Esophagus muscularis mucosa (tissue), 4 donors: ENCODE data around the gene FKRP. TPM values are rescaled to one million over a fixed set of nuclear protein-coding genes. Genes with fewer than 3 reads are reported as not detected.
A peak's percentile ranks its signal among the peaks of the same experiment; 100 is the strongest.

Experiments used
- DNase-seq: peaks from one replicate; pipeline ENCODE4 v3.0.0-alpha.2; 2017; ENCODE audit errors: extremely low spot score
- H3K27ac ChIP-seq, 4 donors: fragments of 200-600 bp; sonication (generic); replicated peaks in 1 of 4; 1 replicate in 3 of 4; 2 replicates in 1 of 4; pipeline ENCODE4 v1.5.1; 2016 to 2019; ENCODE audit warnings: mild to moderate bottlenecking in 1 of 4
- H3K27me3 ChIP-seq, 4 donors: fragments of 200-600 bp; sonication (generic); one replicate each; pipeline versions ENCODE4 v1.5.1 to v1.6.0; 2016 to 2019
- H3K36me3 ChIP-seq, 4 donors: fragments of 200-600 bp; sonication (generic); one replicate each; pipeline ENCODE4 v1.5.1; 2016 to 2019
- H3K4me1 ChIP-seq, 4 donors: fragments of 200-600 bp; sonication (generic); one replicate each; pipeline ENCODE4 v1.5.1; 2016 to 2019
- H3K4me3 ChIP-seq, 4 donors: fragments of 200-600 bp; sonication (generic); 1 replicate in 2 of 4; 2 replicates in 2 of 4; pipeline ENCODE4 v1.5.1; 2016 to 2019; ENCODE audit warnings: mild to moderate bottlenecking in 4 of 4, moderate library complexity in 1 of 4
- H3K9me3 ChIP-seq, 4 donors: fragments of 200-600 bp; sonication (generic); 1 replicate in 3 of 4; 2 replicates in 1 of 4; pipeline ENCODE4 v1.5.1; 2016 to 2019
- EP300 ChIP-seq: sonication (generic); formaldehyde crosslinking; IDR thresholded peaks from one replicate; pipeline ENCODE4 v1.6.1; 2017; ENCODE audit warnings: antibody characterized with exemption
- POLR2A ChIP-seq: fragments of 450-650 bp; IDR thresholded peaks from one replicate; pipeline ENCODE4 v1.6.1; 2017; ENCODE audit warnings: antibody characterized with exemption, moderate library complexity, mild to moderate bottlenecking, low read depth
- POLR2AphosphoS5 ChIP-seq, 2 donors: sonication (generic); formaldehyde crosslinking; IDR thresholded peaks; one replicate each; pipeline ENCODE4 v1.6.1; 2017; ENCODE audit warnings: antibody characterized with exemption in 2 of 2
- WGBS: methylation state at CpG from one replicate; pipeline ENCODE4 v1.1.5; 2018; 5-methylcytosine and 5-hydroxymethylcytosine counted together
- intact Hi-C: fragments of 100-400 bp; cut with DNase I; formaldehyde crosslinking; loops from one replicate; pipeline ENCODE4 v1.15.1; 2023
- total RNA-seq, 4 donors: library from RNA; depleted of rRNA; stranded (reverse); fragments of >200 nt; gene quantifications; one replicate each; pipeline versions ENCODE4 v1.1.0 to v1.2.1, GENCODE V29; 2016
- TF ChIP-seq, protein P1 (sequence below), 3 experiments: fragments of 200-600 bp in 2 of 3; fragments of 450-650 bp in 1 of 3; sonication (generic) in 2 of 3; IDR thresholded peaks; one replicate each; pipeline ENCODE4 v1.5.1; 2017 to 2019; ENCODE audit warnings: antibody characterized with exemption in 3 of 3, mild to moderate bottlenecking in 2 of 3, moderate library complexity in 1 of 3

Gene FKRP
- total RNA-seq, 4 donors from 2014 or later = 22.4 to 30.3 (median 26.5) TPM

DNA sequence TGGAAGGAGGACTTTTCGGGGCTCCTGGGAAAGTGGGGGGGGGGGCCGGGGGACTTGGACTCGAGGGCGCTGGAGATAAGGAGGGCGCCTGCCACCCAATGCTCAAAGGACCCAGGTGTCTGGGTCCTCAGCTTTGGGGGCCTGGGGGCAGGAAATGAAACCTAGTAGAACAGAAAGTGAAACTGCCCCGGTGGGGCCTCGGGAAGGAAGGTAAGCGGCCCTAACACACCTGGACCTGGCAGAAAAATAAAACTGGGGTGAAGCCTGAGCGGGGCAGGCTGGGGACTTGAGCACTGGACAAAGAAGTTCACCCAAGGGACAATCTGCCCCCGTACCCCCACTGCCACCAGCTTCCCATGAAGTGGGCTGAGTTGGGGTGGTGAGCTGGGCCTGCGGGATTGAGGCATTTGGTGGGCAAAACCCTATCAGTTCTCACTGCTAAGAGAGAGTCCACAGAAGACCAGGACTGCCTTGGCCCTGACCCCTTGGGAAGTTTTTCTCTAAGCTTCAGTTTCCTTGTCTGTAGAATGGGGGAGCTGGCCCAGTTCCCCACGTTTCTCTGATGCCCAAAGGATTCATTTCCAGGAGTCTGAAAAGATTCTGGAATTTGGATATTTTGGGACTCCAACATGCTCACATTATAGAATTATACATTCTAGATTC is 31.3 kb upstream of the FKRP start:
- Histone ChIP-seq H3K36me3 (peaks cover 0 to 25% (median 21%) of the 10 kb centered on the region in 4 donors), H3K4me3 (peak overlapping the region; percentile 67 to 95 (median 76)), H3K9me3 (no peaks in the 10 kb centered on the region), H3K27me3 (no peaks in the 10 kb centered on the region), H3K4me1 (peaks cover 28 to 52% (median 44%) of the 10 kb centered on the region in 4 donors), H3K27ac (peak overlapping the region; percentile 85 to 93 (median 88))
- 9% methylated on average over 12 of the region's 12 CpGs for WGBS
- intact Hi-C loops = no loop called here
- DNase-seq = no peak
- TF ChIP-seq POLR2AphosphoS5 (IDR thresholded peaks at IDR 0.05) (no peak), POLR2A (no peak), EP300 (no peak)
- TF ChIP-seq, protein P1, sequence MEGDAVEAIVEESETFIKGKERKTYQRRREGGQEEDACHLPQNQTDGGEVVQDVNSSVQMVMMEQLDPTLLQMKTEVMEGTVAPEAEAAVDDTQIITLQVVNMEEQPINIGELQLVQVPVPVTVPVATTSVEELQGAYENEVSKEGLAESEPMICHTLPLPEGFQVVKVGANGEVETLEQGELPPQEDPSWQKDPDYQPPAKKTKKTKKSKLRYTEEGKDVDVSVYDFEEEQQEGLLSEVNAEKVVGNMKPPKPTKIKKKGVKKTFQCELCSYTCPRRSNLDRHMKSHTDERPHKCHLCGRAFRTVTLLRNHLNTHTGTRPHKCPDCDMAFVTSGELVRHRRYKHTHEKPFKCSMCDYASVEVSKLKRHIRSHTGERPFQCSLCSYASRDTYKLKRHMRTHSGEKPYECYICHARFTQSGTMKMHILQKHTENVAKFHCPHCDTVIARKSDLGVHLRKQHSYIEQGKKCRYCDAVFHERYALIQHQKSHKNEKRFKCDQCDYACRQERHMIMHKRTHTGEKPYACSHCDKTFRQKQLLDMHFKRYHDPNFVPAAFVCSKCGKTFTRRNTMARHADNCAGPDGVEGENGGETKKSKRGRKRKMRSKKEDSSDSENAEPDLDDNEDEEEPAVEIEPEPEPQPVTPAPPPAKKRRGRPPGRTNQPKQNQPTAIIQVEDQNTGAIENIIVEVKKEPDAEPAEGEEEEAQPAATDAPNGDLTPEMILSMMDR (IDR thresholded peaks at IDR 0.05) = no peak

GRCh38 chr19:46715620-46715974 is 30.3 kb upstream of the FKRP start:
- Histone ChIP-seq H3K27ac (peak overlapping the region; percentile 85 to 93 (median 88)), H3K27me3 (no peaks in the 10 kb centered on the region), H3K4me3 (peak overlapping the region; percentile 67 to 95 (median 76)), H3K9me3 (no peaks in the 10 kb centered on the region), H3K4me1 (peaks cover 28 to 57% (median 47%) of the 10 kb centered on the region in 4 donors), H3K36me3 (peaks cover 7 to 25% (median 21%) of the 10 kb centered on the region in 4 donors)
- intact Hi-C loops = no loop called here
- WGBS = 32% methylated on average over 7 of the region's 8 CpGs
- no peak for DNase-seq
- TF ChIP-seq POLR2AphosphoS5 (IDR thresholded peaks at IDR 0.05) (no peak), EP300 (no peak), POLR2A (no peak)
- TF ChIP-seq, protein P1 (IDR thresholded peaks at IDR 0.05) = no peak

GRCh38 chr19:46715975-46716671 is 29.7 kb upstream of the FKRP start:
- H3K27ac ChIP-seq = peak overlapping the region; percentile 85 to 93 (median 88)
- intact Hi-C loops = no loop called here
- TF ChIP-seq POLR2A (no peak), EP300 (no peak), POLR2AphosphoS5 (IDR thresholded peaks at IDR 0.05) (no peak)
- TF ChIP-seq, protein P1 (IDR thresholded peaks at IDR 0.05) = no peak
- peak overlapping the region; percentile 67 to 95 (median 76) for H3K4me3 ChIP-seq
- no peak for DNase-seq
- no peaks in the 10 kb centered on the region for H3K9me3 ChIP-seq
- peaks cover 28 to 57% (median 47%) of the 10 kb centered on the region in 4 donors for H3K4me1 ChIP-seq
- no peaks in the 10 kb centered on the region for H3K27me3 ChIP-seq
- WGBS = under 1% methylated on average over 22 of the region's 42 CpGs
- H3K36me3 ChIP-seq = peaks cover 9 to 25% (median 21%) of the 10 kb centered on the region in 4 donors

GRCh38 chr19:46716672-46717033 is 29.2 kb upstream of the FKRP start:
- H3K4me3 ChIP-seq = peak overlapping the region; percentile 67 to 95 (median 76)
- no peaks in the 10 kb centered on the region for H3K9me3 ChIP-seq
- DNase-seq = no peak
- intact Hi-C loops = no loop called here
- H3K27ac ChIP-seq = peak overlapping the region; percentile 85 to 93 (median 88)
- peaks cover 28 to 57% (median 47%) of the 10 kb centered on the region in 4 donors for H3K4me1 ChIP-seq
- H3K36me3 ChIP-seq = peaks cover 10 to 27% (median 23%) of the 10 kb centered on the region in 4 donors
- TF ChIP-seq POLR2A (no peak), POLR2AphosphoS5 (IDR thresholded peaks at IDR 0.05) (no peak), EP300 (no peak)
- TF ChIP-seq, protein P1 (IDR thresholded peaks at IDR 0.05) = no peak
- 1% methylated on average over 18 of the region's 20 CpGs for WGBS
- H3K27me3 ChIP-seq = no peaks in the 10 kb centered on the region
